Psoas muscle (tissue), 8 donors: Measurements from ENCODE around the gene MED13L. TPM values are rescaled to one million over a fixed set of nuclear protein-coding genes. Genes with fewer than 3 reads are reported as not detected.
"Not testable (repeated sequence)": the region's sequence is repeated elsewhere in the genome, so short reads cannot be mapped to it uniquely, and the experiment has no call there.

Experiments used
- ATAC-seq, 4 donors: fragments of 200-7000 bp; cut with Tn5 transposase; one replicate each; pipeline ENCODE4 v1.9.1; 2020; ENCODE audit warnings: moderate library complexity in 3 of 4, mild to moderate bottlenecking in 2 of 4
- DNase-seq, 2 donors: peaks; one replicate each; pipeline ENCODE4 v3.0.0-alpha.2; 2020
- H3K27ac ChIP-seq: fragments of 200-600 bp; one replicate; pipeline ENCODE4 v1.8.0; 2022
- H3K27me3 ChIP-seq, 3 donors: fragments of 200-600 bp in 1 of 3; one replicate each; pipeline versions ENCODE4 v1.6.1 to v1.8.0; 2013 to 2022; ENCODE audit warnings: low read length in 2 of 3, mild to moderate bottlenecking in 2 of 3, moderate library complexity in 1 of 3; ENCODE audit not compliant: insufficient read depth in 3 of 3
- H3K36me3 ChIP-seq, 2 donors: fragments of 200-600 bp in 1 of 2; one replicate each; pipeline versions ENCODE4 v1.6.1 to v1.8.0; 2013 to 2022; ENCODE audit warnings: low read depth in 1 of 2, mild to moderate bottlenecking in 1 of 2, moderate library complexity in 1 of 2; ENCODE audit not compliant: insufficient read depth in 1 of 2
- H3K4me1 ChIP-seq: fragments of 200-600 bp; one replicate; pipeline ENCODE4 v1.8.0; 2022
- H3K4me3 ChIP-seq: fragments of 200-600 bp; one replicate; pipeline ENCODE4 v1.8.0; 2022; ENCODE audit warnings: mild to moderate bottlenecking
- H3K9me3 ChIP-seq: fragments of 200-600 bp; one replicate; pipeline ENCODE4 v1.8.0; 2022
- WGBS, 3 donors: extraction: QIAGEN DNeasy Blood & Tissue Kit; methylation state at CpG; one replicate each; pipeline versions ENCODE4 v1.1.6 to v1.1.7; 2013; 5-methylcytosine and 5-hydroxymethylcytosine counted together
- intact Hi-C, 2 donors: fragments of 100-400 bp; cut with DNase I; formaldehyde crosslinking; loops; one replicate each; pipeline versions ENCODE4 v1.11.0 to v1.14.2; 2022
- polyA plus RNA-seq, 3 donors: library from polyadenylated mRNA; stranded (reverse); fragments of 200-250 nt; gene quantifications; one replicate each; pipeline ENCODE4 v1.2.3, GENCODE V29; 2013
- total RNA-seq, 4 donors: library from RNA; stranded (reverse); fragmentation: NEBNext Ultra II Directional in 2 of 4; extraction: Animal tissue kit (Norgen Biotek cat#: 25700) in 2 of 4; gene quantifications; one replicate each; pipeline versions ENCODE4 v1.2.1 to v1.2.4, GENCODE V29; 2021 to 2023
- TF ChIP-seq, protein P1 (sequence below): fragments of 200-600 bp; IDR thresholded peaks from one replicate; pipeline ENCODE4 v1.8.0; 2022; ENCODE audit warnings: antibody characterized with exemption
- donor health status: healthy with polysubstance abuse.
- donor health status: DM: no; HTN: no; CAD: no; lungs with moderate emphysema.
- donor health status: Bipolar disorder and iron deficiency.
- donor health status: healthy.
- donor health status: DM: yes; HTN: yes; CAD: no.
- donor health status: DM: no; HTN: no; CAD: no.
- donor health status: DM: no; HTN: no; CAD: no.
- donor health status: DM: yes; HTN: yes; CAD: no.

The MED13L gene
- total and polyA plus RNA-seq, 7 donors = 8.9 to 90.5 (median 72.5) TPM

- peaks cover 16% of the 10 kb centered on the region for H3K4me1 ChIP-seq
- H3K9me3 ChIP-seq = no peaks in the 10 kb centered on the region
- TF ChIP-seq, protein P1, sequence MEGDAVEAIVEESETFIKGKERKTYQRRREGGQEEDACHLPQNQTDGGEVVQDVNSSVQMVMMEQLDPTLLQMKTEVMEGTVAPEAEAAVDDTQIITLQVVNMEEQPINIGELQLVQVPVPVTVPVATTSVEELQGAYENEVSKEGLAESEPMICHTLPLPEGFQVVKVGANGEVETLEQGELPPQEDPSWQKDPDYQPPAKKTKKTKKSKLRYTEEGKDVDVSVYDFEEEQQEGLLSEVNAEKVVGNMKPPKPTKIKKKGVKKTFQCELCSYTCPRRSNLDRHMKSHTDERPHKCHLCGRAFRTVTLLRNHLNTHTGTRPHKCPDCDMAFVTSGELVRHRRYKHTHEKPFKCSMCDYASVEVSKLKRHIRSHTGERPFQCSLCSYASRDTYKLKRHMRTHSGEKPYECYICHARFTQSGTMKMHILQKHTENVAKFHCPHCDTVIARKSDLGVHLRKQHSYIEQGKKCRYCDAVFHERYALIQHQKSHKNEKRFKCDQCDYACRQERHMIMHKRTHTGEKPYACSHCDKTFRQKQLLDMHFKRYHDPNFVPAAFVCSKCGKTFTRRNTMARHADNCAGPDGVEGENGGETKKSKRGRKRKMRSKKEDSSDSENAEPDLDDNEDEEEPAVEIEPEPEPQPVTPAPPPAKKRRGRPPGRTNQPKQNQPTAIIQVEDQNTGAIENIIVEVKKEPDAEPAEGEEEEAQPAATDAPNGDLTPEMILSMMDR = no peak
- no peak overlapping the region for H3K27ac ChIP-seq
- H3K27me3 ChIP-seq = no peaks in the 10 kb centered on the region
- no peak for ATAC-seq
- no peaks in the 10 kb centered on the region for H3K36me3 ChIP-seq
- 85 to 92% (median 87%) methylated on average over 3 of the region's 3 CpGs for WGBS, 3 donors
- no peak for DNase-seq
- intact Hi-C loops = no loop called here
- no peak overlapping the region for H3K4me3 ChIP-seq
Observed at GRCh38 chr12:116033765-116034164, 243.7 kb downstream of the MED13L start.

GRCh38 chr12:116031624-116032023 is 245.9 kb downstream of the MED13L start:
- intact Hi-C loops, DNase-seq: not testable (repeated sequence)
- WGBS, 3 donors = 93 to 100% (median 97%) methylated on average over 4 of the region's 4 CpGs

GRCh38 chr12:116028619-116029018 is 248.9 kb downstream of the MED13L start:
- peaks cover 40% of the 10 kb centered on the region for H3K4me1 ChIP-seq
- ATAC-seq (no peak), DNase-seq (no peak)
- H3K27me3 ChIP-seq = no peaks in the 10 kb centered on the region
- WGBS, 3 donors = 92 to 96% (median 93%) methylated on average over 4 of the region's 4 CpGs
- no peak overlapping the region for H3K4me3 ChIP-seq
- no peaks in the 10 kb centered on the region for H3K36me3 ChIP-seq
- no peak overlapping the region for H3K27ac ChIP-seq
- intact Hi-C loops = no loop called here
- H3K9me3 ChIP-seq = no peaks in the 10 kb centered on the region
- TF ChIP-seq, protein P1 = no peak

More at GRCh38 chr12:116031624-116032023, 245.9 kb downstream of the MED13L start:
- H3K27ac ChIP-seq, H3K4me3 ChIP-seq, H3K27me3 ChIP-seq, ATAC-seq, H3K9me3 ChIP-seq, H3K36me3 ChIP-seq: not testable (repeated sequence)
- H3K4me1 ChIP-seq = peaks cover 23% of the 10 kb centered on the region

DNA sequence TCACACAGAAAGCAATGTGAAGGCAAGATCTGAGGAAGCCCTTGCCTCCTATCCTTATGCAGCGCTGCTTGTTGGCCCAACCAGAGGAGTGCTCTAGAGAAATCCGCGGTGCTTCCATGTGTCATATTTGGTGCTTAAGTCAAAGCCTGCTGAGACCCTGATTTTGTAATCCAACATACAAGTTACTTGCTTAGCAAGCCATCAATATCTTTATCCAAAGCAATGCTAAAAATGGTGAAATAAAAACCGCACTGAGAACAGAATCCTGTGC is 250.0 kb downstream of the MED13L start:
- TF ChIP-seq, protein P1 = no peak
- Histone ChIP-seq H3K27me3 (no peaks in the 10 kb centered on the region), H3K36me3 (no peaks in the 10 kb centered on the region), H3K27ac (no peak overlapping the region), H3K9me3 (no peaks in the 10 kb centered on the region), H3K4me1 (peaks cover 40% of the 10 kb centered on the region), H3K4me3 (no peak overlapping the region)
- DNase-seq (no peak), ATAC-seq (peak in 3 of 4 donors; percentile 40 to 60 (median 57))
- intact Hi-C loops = no loop called here
- WGBS, 3 donors = 77 to 95% (median 85%) methylated on average over 4 of the region's 4 CpGs

DNA sequence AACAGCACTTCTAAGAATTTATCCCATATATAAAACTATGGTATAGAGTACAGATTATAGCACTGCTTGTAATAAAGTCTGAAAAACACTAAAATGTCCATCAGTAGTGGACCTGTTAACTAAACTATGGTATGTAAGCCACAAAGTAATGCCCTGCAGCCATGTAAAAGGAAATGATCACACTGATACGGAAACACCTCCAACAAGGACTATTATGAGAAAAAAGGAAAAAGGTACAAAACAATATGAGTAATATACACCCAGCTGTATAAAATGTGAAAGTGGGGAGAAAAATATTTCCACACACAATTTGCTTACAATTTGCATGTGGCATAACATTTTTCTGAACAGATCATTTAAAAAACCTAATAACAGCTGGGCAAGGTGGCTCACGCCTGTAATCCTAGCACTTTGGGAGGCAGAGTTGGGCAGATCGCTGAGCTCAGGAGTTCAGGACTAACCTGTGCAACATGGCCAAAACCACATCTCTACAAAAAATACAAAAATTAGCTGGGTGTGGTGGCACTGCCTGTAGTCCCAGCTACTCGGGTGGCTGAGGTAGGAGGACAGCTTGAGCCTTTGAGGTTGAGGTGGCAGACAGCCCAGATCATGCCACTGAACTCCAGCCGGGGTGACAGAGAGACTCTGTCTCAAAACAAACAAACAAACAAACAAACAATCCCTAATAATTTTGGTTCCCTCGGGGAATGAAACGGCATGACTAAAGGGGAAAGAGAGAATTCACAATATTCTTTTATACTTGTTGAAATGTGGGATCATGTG is 250.5 kb downstream of the MED13L start:
- ATAC-seq (peak; percentile 44 to 82 (median 77)), DNase-seq (peak in 1 of 2 donors; percentile 48)
- H3K4me1 ChIP-seq = peaks cover 40% of the 10 kb centered on the region
- H3K36me3 ChIP-seq = no peaks in the 10 kb centered on the region
- intact Hi-C loops = no loop called here
- no peak overlapping the region for H3K4me3 ChIP-seq
- H3K27ac ChIP-seq = no peak overlapping the region
- H3K9me3 ChIP-seq = no peaks in the 10 kb centered on the region
- TF ChIP-seq, protein P1 = no peak
- H3K27me3 ChIP-seq = no peaks in the 10 kb centered on the region
- WGBS, 3 donors = 58 to 72% (median 68%) methylated on average over 7 of the region's 7 CpGs
